Fibroblast of skin of left biceps (primary cell): ENCODE measurements around the gene IQCE.

Experiments
- DNase-seq, 2 experiments: peaks; one replicate each; pipeline ENCODE4 v3.0.0-alpha.2; 2013; ENCODE audit warnings: low read depth in 2 of 2

Gene IQCE

DNA sequence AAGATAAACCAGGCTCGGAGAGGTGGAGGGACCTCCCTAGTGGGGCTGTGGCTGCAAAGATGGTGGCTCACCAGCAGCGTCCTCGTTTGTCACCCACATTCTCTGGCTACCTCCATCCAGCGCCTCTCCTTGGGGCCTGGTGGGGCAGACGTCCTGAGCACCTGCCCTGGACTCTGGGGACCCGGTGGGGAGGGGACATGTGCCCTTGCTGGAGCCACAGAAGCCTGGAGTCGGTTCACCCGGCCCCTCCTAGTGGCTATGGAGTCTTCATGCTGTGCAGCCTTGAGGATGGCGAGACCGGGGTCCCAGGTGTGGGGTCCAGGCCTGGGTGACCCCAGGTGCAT lies 87.5 kb downstream of the IQCE start:
- no peak for DNase-seq

DNA sequence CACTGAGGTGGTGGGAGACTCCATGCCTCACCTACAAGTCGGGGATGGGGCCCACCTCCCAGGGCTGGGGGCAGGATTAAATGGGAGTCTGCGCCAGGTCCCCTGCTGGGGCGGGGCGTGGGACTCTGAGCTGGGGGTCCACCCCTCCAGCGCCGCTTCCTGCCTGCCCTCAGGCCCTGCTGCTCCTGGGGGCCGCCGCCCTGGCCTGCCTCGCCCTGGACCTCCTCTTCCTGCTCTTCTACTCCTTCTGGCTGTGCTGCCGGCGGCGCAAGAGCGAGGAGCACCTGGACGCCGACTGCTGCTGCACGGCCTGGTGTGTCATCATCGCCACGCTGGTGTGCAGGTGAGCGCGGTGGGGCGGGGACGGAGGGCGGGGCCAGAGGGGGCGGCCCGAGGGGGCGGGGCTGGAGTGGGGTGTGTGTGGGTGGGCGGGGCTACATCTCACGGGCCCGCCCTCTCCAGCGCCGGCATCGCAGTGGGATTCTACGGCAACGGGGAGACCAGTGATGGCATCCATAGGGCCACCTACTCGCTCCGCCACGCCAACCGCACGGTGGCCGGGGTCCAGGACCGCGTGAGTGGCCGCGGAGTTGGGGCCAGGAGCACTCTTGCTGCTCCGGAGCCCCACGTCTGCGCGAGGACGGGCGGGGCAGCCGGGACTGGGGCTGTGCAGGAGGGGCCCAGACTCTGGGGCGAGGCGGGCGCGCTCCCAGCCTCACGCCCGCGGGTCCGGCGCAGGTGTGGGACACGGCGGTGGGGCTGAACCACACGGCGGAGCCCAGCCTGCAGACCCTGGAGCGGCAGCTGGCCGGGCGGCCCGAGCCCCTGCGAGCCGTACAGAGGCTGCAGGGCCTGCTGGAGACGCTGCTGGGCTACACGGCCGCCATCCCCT lies 88.1 kb downstream of the IQCE start:
- DNase-seq: no peak

DNA sequence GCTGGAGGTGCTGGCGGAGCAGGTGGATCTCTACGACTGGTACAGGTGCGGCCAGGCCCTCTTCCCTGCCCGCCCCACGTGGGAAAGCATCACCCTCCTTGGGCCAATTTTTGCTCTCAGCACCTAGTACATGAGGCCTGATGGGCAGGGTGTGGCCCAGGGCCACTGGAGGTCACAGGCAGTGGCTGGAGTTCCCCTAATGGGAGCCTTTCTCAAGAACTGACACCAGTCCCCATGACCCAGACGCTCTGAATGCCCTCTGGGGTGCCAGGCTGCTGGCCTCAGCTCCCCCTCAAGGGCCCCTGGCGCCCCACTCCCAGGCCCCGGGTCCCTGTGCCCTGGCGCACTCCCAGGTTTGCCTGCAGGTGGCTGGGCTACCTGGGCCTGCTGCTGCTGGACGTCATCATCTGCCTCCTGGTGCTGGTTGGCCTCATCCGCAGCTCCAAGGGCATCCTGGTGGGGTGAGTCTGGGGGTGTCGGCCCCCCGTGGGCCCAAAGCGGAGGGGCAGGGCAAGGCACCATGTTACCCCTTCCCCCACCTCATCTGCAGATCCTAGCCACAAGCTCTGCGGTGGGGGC lies 88.9 kb downstream of the IQCE start:
- no peak for DNase-seq

DNA sequence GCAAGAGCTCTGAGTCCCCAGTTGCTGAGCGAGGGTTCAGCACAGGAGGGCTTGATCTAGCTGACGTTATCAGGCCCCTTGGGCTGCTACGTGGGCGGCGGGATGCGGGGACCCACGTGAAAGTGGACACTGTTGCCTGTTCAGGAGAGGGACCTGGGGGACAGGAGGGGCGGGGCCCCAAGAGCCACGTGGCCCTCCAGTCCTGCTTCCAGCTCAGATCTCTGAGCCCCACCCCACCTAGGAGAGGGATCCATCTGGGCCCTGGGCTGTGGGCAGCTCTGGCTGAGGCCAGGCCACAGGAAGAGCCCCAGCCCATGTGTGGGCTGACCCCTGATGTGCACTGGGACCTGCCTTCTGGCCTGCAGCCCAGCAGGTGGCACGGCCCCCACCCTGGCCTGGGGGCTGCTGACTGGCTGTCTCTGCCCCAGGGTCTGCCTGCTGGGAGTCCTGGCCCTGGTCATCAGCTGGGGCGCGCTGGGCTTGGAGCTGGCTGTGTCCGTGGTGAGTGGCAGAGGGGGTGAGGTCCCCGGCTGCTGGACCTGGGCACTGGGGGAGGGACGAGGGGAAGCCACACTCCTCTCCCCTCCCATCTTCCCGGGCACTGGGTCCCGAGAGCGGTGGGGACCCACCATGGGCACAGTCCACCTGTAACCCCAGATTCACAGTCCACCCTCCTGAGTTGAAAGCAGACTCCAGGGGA lies 90.5 kb downstream of the IQCE start:
- DNase-seq: no peak

GRCh38 chr7:2649991-2650390 lies 91.2 kb downstream of the IQCE start:
- no peak for DNase-seq

DNA sequence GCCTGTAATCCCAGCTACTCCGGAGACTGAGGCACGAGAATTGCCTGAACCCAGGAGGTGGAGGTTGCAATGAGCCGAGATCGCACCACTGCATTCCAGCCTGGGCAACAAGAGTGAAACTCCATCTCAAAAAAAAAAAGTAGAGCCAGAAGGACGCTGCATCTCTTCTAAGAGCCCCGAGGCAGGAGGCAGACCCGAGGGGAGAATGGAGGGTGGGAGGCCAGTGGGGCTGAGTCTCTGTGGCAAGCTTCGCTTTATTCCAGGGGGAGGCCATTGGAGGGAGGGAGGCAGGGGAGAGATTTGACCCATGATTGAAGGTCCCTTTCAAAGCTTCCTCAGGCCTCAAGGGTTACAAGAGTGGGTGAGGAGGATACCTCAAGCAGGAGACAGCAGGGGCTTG lies 91.7 kb downstream of the IQCE start:
- DNase-seq: no peak

DNA sequence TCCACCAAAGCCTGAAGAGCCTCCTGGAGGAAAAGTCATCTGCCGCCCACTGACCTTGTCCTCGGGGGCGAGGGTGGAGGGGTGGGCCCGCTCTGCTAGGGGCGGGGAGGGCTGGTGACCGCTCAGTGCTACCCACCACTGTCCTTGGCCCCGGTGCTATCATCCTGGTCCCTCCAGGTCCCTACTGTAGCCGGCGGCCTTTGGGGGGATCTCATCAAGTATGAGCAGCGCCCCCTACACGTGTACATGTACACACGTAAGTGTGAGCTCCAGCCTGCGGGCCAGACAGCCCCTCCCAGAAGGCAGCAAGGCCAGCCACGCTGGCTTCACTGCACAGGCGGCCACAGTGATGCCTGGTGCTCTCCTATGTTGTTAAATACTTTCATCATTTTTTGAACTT lies 92.6 kb downstream of the IQCE start:
- DNase-seq: no peak

DNA sequence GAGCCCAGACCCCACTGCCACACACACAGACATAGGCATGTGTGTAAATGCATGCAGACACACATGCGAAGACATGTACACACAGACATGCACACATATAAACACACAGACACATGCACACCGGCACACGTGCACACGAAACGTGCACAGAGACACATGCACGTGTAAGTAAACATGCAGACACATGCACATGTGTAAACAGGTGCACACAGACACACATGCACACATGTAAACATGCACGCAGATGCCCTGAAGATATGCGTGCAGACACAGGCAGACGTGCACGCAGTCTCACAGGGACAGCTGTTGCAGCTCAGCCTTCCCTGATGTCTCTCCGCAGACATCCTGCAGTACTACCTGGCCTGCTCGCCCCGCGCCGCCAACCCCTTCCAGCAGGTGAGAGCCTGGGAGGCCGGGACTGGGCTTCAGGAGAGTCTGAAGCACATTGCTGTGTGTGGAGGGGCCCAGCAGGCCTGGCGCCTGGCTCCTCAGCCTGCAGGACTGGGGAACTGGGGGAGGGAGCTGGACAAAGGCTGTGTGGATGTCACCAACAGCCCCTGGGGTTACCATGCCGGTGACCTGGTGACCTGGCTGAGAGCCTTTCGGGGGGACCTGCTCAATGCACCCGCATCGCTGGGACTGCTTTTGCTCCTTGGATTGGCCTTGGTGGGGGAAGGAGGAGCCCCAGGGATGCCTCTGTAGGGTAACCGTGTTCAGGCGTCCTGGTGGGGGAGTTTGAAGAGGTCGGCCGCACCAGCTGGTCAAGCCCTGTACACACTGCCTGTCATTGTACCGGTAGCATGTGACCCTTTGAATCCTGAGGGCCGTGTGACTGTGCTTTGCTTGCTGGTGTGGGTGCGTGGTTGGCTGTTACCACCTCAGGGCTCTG lies 93.3 kb downstream of the IQCE start:
- DNase-seq: no peak

DNA sequence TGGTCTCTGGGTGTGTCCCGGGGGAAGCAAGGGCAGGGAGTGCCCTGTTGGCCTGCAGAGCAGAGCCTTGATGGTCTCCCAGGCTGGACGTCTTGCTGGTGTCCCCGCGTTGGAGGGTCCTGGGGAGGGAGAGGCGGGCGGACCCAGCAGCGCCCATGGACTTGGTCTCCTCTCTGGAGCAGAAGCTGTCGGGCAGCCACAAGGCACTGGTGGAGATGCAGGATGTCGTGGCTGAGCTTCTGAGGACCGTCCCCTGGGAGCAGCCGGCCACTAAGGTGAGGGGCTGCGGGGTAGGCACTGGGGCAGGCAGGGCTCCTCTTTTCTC lies 93.9 kb downstream of the IQCE start:
- no peak for DNase-seq

DNA sequence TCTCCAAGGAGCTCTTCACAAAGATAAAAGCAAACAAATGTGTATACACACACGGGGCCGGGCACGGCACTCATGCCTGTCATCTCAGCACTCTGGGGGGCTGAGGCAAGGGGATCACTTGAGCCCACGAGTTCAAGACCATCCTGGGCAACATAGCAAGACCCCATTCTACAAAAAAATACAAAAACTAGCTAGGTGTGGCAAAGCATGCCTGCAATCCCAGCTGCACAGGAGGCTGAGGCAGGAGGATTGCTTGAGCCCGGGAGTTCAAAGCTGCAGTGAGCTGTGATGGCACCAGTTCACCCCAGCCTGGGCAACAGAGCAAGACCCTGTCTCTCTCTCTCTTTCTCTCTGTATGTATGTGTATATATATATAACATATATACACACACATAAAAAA lies 95.3 kb downstream of the IQCE start:
- DNase-seq: no peak

DNA sequence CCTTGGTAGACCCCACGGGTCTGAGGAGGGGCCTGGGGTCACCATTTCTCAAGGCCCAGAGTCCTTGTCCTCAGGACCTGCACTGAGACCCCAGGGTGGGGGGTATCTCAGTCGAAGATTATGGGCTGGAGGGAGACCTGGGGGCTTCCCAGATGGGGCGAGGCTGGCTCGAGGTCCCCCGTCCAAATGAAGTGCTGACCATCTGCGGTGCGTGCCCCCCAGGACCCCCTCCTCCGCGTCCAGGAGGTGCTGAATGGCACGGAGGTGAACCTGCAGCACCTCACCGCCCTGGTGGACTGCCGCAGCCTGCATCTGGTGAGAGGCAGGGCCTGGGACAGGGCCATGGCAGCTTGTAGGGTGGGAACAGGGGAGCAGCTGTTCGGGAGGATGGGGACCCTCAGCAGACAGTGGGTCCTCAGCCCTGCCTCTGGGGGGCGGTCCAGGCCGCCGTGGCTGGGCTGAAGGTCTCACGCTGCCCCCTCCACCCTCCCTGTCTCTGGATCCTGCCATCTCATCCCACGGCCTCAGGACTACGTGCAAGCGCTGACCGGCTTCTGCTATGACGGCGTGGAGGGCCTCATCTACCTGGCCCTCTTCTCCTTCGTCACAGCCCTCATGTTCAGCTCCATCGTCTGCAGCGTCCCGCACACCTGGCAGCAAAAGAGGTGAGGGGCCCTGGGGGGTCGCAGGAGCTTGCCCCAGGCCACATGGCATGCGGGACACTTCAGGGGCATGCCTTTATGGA lies 97.3 kb downstream of the IQCE start:
- no peak for DNase-seq

DNA sequence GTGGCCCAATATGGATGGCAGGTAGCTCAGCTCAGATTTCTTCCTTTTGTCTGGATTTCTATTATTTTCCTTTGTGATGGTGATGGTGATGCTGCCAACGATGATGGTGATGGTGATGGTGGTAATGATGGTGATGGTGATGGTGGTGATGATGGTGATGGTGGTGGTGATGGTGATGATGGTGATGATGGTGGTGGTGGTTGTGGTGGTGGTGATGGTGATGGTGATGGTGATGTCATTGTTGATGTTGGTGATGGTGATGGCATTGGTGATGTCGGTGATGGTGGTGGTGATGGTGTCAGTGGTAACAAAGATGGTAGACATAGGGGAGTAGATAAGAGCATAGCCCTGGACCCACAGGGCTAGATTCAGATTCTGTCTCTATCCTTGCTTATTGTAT lies 98.4 kb downstream of the IQCE start:
- DNase-seq: no peak

DNA sequence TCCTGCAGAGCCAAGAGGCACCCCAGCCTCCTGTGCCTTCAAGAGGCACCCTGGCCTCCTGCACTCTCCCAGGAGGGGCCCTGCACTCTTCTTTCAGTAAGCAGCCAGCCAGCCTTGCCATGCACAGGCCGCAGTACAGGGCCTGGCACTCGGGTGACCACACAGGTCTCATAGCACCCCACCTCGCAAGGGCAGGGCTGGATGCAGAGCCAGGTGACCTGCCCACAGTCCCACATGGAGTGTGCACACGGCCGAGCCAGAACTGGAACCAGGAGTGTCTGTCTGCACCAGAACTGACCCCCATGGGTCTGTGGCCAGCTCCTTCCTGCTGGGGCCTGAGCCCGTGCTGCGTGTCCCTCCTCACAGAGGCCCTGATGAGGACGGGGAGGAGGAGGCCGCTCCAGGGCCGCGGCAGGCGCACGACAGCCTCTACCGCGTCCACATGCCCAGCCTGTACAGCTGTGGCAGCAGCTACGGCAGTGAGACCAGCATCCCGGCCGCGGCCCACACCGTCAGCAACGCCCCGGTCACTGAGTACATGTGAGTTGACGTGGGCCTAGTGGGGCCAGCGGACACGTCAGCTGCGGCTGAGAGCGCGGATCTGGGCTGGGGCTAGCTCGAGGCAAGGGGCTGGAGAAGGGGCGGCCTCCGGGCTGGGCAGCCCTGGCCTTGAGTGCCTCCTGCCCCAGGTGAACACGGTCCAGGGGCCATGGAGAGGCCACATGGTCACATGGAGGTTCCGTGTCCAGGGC lies 99.3 kb downstream of the IQCE start:
- no peak for DNase-seq

DNA sequence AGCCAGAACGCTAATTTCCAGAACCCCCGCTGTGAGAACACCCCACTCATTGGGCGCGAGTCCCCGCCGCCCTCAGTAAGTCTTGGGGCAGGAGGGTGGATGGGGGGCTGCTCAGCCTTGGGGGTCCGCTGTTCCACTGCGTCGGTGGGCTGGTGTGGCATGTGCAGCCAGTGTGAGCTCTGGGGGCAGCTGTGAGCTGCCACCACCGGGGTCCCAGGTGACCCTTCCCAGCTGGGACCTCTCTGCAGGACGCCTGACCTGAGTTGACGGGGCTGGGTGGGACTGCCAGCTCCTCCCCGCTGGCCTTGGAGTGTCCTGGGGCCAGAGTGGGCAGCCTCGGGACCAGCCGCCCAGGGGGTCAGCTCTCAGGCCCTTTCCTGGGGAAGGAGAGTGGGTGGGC lies 100.2 kb downstream of the IQCE start:
- DNase-seq: no peak

DNA sequence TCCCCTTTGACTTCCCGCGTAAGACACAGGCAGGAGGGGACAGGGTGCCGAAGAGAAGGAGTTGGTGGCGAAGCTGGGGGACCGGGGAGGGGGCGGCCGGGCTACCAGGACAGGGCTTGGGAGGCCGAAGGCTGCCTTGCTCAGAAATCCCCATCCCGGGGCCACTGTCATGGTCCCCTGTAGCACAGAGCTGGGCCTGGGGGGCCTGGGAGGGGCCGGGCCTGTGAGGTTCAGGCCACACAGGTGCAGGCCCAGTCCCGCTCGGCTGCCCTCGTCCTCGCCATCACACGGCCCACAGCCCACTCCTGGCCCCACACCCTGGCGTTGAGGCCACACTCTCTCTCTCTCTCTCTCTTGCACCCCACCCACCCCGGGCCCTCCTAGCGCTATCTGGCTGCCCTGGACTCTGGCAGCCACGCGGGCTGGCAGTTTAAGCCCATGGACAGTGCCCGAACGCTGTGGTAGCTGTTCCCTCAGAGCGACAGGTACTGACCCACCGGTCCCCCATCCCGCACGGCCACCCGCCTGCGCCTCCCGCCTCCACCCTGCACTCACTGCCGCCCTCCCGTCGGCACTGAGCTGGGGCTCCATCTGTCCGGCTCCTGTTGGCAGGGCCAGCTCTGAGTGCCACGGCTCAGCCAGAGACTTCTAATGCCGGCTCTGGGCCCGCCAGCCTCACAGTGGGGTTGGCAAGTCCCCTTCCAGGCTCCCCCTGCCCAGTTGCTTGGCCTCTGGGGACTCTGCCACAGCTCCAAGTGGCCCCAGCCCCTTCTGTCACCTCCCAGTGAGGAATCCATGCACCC lies 101.0 kb downstream of the IQCE start:
- DNase-seq: no peak

DNA sequence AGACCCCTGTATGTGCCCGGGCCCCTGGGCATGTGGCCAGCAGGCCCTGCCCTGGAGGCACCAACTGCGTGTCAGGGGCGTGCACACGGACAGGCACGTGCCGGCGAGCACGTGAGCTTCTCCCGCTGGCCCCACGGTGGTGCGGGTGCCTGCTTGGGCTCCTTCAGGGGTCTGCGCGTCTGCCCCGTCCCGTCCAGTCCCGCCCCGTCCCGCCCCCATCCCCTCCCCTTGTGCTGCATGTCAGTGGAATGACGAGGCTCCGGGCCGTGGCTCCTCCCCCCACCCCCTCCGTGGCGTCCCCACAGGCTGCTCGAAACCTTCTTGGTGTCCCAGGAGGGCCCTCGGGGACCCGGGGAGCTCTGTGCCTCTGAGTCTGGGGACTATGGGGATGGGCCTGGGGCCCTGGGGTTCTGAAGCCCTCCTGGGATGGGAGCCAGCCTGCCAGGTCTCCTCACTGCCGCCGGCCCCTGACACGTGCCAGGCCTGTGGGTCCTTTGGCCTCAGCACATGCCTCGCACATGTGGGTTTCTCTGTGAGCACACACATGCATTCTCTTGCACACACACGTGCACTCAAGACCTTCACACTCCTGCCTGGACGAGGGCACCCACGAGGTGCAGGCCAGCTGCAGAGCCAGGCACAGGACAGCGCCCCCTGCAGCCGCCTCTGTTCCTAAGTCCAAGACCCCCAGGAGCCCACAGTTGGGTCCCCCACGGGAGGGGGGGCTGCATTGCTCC lies 101.7 kb downstream of the IQCE start:
- no peak for DNase-seq

DNA sequence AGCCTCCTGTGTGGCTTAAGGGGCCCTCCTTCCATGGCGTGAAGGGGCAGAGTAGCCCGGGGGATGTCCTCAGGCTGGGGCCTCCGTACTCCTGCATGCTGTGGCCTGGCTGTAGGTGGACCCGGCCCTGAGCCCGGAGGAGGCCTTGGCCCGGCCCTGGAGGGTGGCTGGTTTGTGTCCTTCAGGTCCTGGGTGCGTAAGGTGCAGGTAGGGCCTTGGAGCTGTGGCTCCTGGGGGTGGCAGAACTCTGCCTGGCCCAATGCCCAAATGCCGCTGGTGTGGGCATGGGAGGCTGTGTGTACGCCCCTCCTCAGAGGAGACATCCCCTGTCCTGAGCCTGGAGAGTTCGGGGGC lies 102.3 kb downstream of the IQCE start:
- no peak for DNase-seq

- no peak for DNase-seq
Observed at GRCh38 chr7:2661602-2662272, 103.0 kb downstream of the IQCE start.
